Stimulated activated CD4-positive, alpha-beta T cell treated with anti-CD3 and anti-CD28 coated beads, Interleukin-1b, Interleukin-23, amount 100 ng/mL, for 4 hours (primary cell): ENCODE results near the gene MVB12B.
A peak's percentile ranks its signal among the peaks of the same experiment; 100 is the strongest.

Source experiments
- DNase-seq, 2 donors: peaks; one replicate each; pipeline ENCODE4 v3.0.0-alpha.2; 2020; ENCODE audit warnings: low read depth in 2 of 2

MVB12B gene

GRCh38 chr9:126303488-126303887 is 23.1 kb upstream of the MVB12B start:
- DNase-seq, result no peak

GRCh38 chr9:126304207-126304970 is 22.2 kb upstream of the MVB12B start:
- no peak for DNase-seq

- DNase-seq, result no peak
These were observed 21.7 kb upstream of the MVB12B start for GRCh38 chr9:126304971-126305320.

GRCh38 chr9:126306071-126306647 is 20.5 kb upstream of the MVB12B start:
- no peak for DNase-seq

- no peak for DNase-seq
These were observed 19.1 kb upstream of the MVB12B start for GRCh38 chr9:126307322-126308061.

GRCh38 chr9:126309427-126310189 is 17.0 kb upstream of the MVB12B start:
- DNase-seq, result no peak

GRCh38 chr9:126312584-126313551 is 13.8 kb upstream of the MVB12B start:
- DNase-seq, result no peak

- no peak for DNase-seq
These were observed 10.5 kb upstream of the MVB12B start for GRCh38 chr9:126316085-126316655.

GRCh38 chr9:126317513-126317912 is 9.1 kb upstream of the MVB12B start:
- DNase-seq, result peak in 1 of 2 donors; percentile 18

- DNase-seq, result no peak
These were observed 7.8 kb upstream of the MVB12B start for GRCh38 chr9:126318858-126319257.

- no peak for DNase-seq
These were observed 7.0 kb upstream of the MVB12B start for GRCh38 chr9:126319671-126320070.

- no peak for DNase-seq
These were observed 6.3 kb upstream of the MVB12B start for GRCh38 chr9:126320158-126320922.

GRCh38 chr9:126321742-126322141 is 4.9 kb upstream of the MVB12B start:
- no peak for DNase-seq

GRCh38 chr9:126325821-126326220 is 808 bp upstream of the MVB12B start:
- DNase-seq, result no peak

- DNase-seq, result peak in 1 of 2 donors; percentile 26
These were observed 531 bp downstream of the MVB12B start for GRCh38 chr9:126327006-126327713.

- DNase-seq, result no peak
These were observed 1.1 kb downstream of the MVB12B start for GRCh38 chr9:126327714-126328185.

- no peak for DNase-seq
These were observed 1.8 kb downstream of the MVB12B start for GRCh38 chr9:126328407-126328806.

GRCh38 chr9:126329476-126330275 is 3.0 kb downstream of the MVB12B start:
- no peak for DNase-seq
